Type B pancreatic cell (in vitro differentiated cells): Measurements from ENCODE around the gene IRF8. TPM values are rescaled to one million over a fixed set of nuclear protein-coding genes. Genes with fewer than 3 reads are reported as not detected.

Experiments
- DNase-seq: peaks from one replicate; pipeline ENCODE4 v3.0.0; 2021; ENCODE audit warnings: mixed read lengths; ENCODE audit not compliant: unreplicated experiment; ENCODE audit errors: extremely low spot score
- H3K27ac Mint-ChIP-seq: 2 replicates; pipeline ENCODE4 v1.8.0; 2021; ENCODE audit warnings: mild to moderate bottlenecking, mixed read lengths
- H3K27me3 Mint-ChIP-seq: 2 replicates; pipeline ENCODE4 v1.8.0; 2021; ENCODE audit warnings: mixed read lengths
- H3K36me3 Mint-ChIP-seq: 2 replicates; pipeline ENCODE4 v1.8.0; 2021; ENCODE audit warnings: mixed read lengths
- H3K4me1 Mint-ChIP-seq: one replicate; pipeline ENCODE4 v1.8.0; 2021; ENCODE audit warnings: mixed read lengths; ENCODE audit not compliant: unreplicated experiment
- H3K4me3 Mint-ChIP-seq: 2 replicates; pipeline ENCODE4 v1.8.0; 2021; ENCODE audit warnings: mild to moderate bottlenecking, mixed read lengths
- H3K9me3 Mint-ChIP-seq: 2 replicates; pipeline ENCODE4 v1.8.0; 2021; ENCODE audit warnings: mixed read lengths
- CTCF ChIP-seq: fragments of 200-600 bp; sonication (generic); conservative IDR thresholded peaks from 2 replicates; pipeline ENCODE4 v1.5.0; 2021; ENCODE audit warnings: antibody characterized with exemption, mild to moderate bottlenecking
- total RNA-seq: library from RNA; stranded (reverse); gene quantifications from 2 replicates; pipeline ENCODE4 v1.2.1, GENCODE V29; 2021; ENCODE audit warnings: low replicate concordance

IRF8 gene
- total RNA-seq, 1 donor from 2014 or later, result 12.6 TPM

DNA sequence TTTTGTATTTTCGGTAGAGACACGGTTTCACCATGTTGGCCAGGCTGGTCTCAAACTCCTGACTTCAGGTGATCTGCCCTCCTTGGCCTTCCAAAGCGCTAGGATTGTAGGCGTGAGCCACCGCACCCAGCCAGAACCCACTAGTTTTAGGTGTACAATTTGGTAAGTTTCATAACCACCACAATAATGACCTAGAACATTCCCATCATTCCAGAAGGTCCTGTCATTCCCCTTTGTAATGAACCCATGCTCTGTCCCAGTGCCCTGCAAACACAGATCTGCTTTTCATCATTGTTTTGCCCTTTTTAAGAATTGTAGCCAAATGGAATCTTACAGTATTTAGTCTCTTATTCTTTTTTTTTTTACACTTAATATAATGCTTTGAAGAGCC is 35.6 kb upstream of the IRF8 start:
- Mint-ChIP-seq H3K4me1 (no peaks in the 10 kb centered on the region), H3K4me3 (no peak overlapping the region), H3K27ac (no peak overlapping the region), H3K36me3 (no peaks in the 10 kb centered on the region), H3K27me3 (peaks cover 32% of the 10 kb centered on the region), H3K9me3 (no peaks in the 10 kb centered on the region)
- no peak for TF ChIP-seq CTCF
- DNase-seq, result no peak

DNA sequence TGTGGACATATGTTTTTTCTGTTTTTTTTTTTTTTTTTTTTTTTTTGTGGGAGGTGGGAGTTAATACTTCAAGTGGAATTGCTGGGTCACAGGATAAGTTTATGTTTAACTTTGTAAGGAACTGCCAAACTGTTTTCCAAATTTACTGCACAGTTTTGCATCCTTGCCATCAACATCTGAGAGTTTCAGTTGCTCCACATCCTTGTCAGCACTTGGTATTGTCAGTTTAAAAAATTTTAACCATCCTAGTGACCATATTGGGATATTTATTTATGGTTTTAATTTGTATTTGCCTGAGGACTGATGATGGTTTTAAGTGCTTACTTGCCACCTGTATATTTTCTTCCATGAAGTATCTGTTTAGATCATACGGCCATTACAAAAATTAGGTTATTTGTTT is 34.0 kb upstream of the IRF8 start:
- no peak overlapping the region for H3K27ac Mint-ChIP-seq
- DNase-seq, result no peak
- peaks cover 34% of the 10 kb centered on the region for H3K27me3 Mint-ChIP-seq
- no peak for TF ChIP-seq CTCF
- H3K36me3 Mint-ChIP-seq, result no peaks in the 10 kb centered on the region
- H3K4me1 Mint-ChIP-seq, result peaks cover under 1% of the 10 kb centered on the region
- H3K4me3 Mint-ChIP-seq, result no peak overlapping the region
- no peaks in the 10 kb centered on the region for H3K9me3 Mint-ChIP-seq

DNA sequence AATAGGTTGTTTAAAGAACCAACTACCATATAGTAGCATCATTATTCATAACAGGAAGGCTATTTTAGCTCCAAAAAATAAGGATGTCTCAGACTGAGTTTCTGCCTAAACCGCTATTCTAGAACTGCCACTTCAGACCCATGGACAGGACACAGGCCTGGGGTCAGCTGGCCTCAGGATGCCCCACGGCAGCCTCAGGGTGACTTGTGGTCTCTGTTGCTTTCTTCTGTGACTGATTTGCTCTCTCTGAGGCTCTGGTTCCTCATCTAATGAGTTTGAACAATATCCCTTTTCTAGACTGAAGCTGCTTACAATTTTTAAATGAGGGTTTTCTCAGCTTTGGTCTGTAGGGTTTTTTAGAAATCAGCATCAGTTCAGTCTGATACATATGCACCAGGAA is 31.8 kb upstream of the IRF8 start:
- TF ChIP-seq CTCF, result no peak

DNA sequence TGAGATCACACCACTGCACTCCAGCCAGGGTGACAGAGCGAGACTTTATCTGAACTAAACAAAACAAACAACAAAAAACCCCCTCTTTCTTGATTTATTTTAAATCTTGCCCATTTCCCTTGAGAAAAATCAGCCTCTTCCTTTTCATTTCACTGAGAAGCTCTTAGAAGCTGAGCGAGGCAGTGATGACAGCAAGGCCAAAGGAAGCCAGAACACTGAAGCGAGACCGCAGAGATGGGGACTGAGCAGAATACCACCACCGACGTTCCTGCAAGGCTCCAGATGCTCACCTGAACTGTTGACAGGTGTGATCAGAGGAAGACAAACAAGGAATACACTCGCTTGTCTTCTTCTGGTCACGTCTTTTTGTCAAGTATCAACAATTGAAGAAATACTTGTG is 30.5 kb upstream of the IRF8 start:
- no peak for TF ChIP-seq CTCF
- no peak for DNase-seq
- no peaks in the 10 kb centered on the region for H3K36me3 Mint-ChIP-seq
- no peak overlapping the region for H3K4me3 Mint-ChIP-seq
- peaks cover 45% of the 10 kb centered on the region for H3K27me3 Mint-ChIP-seq
- H3K4me1 Mint-ChIP-seq, result peaks cover 5% of the 10 kb centered on the region
- no peak overlapping the region for H3K27ac Mint-ChIP-seq
- H3K9me3 Mint-ChIP-seq, result no peaks in the 10 kb centered on the region

More for the DNA sequence above, 31.8 kb upstream of the IRF8 start:
- Mint-ChIP-seq H3K9me3 (no peaks in the 10 kb centered on the region), H3K4me1 (peaks cover 5% of the 10 kb centered on the region), H3K36me3 (no peaks in the 10 kb centered on the region), H3K27ac (no peak overlapping the region), H3K4me3 (no peak overlapping the region), H3K27me3 (peaks cover 43% of the 10 kb centered on the region)
- DNase-seq, result no peak

- peaks cover 48% of the 10 kb centered on the region for H3K27me3 Mint-ChIP-seq
These were observed 29.8 kb upstream of the IRF8 start for GRCh38 chr16:85869206-85869605.

More at GRCh38 chr16:85869206-85869605, 29.8 kb upstream of the IRF8 start:
- Mint-ChIP-seq H3K4me3 (no peak overlapping the region), H3K4me1 (peaks cover 5% of the 10 kb centered on the region), H3K27ac (no peak overlapping the region), H3K9me3 (no peaks in the 10 kb centered on the region), H3K36me3 (no peaks in the 10 kb centered on the region)
- TF ChIP-seq CTCF, result no peak
- DNase-seq, result no peak
